ENCODE data around the gene IRF1. TPM values are rescaled to one million over a fixed set of nuclear protein-coding genes. Genes with fewer than 3 reads are reported as not detected.

IRF1 gene
- total and polyA plus RNA-seq, 2 of the 4 experiments (the other 2 are of a cell fraction), result 11.1 to 18.9 TPM

GRCh38 chr5:132501961-132502931, 11.7 kb upstream of the IRF1 start (continued):
- TF ChIP-seq MXI1 (IDR thresholded peaks at IDR 0.05; ENCODE audit: borderline replicate concordance, low read depth, low read length) (no peak), CHD1 (IDR thresholded peaks at IDR 0.05; ENCODE audit: low read depth, low read length) (no peak), BHLHE40 (IDR thresholded peaks at IDR 0.05; ENCODE audit: low read depth, low read length) (no peak)

GRCh38 chr5:132501629-132501956, 11.0 kb upstream of the IRF1 start:
- no peak overlapping the region for H4K5ac ChIP-seq (ENCODE audit: low read depth, low read length)
- peak overlapping the region; percentile 60 for H2BK20ac ChIP-seq (ENCODE audit: low read depth, low read length)
- H3K4me3 ChIP-seq (ENCODE audit: insufficient read depth, low read depth, low read length), result no peak overlapping the region
- ChIA-PET CTCF (interaction anchor here (1.0 to 5.2 kb wide), 3 partner anchors 37 to 114 kb away, joined by 7 to 30 read pairs (median 7); no protein-coding TSS in a partner anchor), POLR2A (ENCODE audit: unreplicated experiment) (interaction anchor here (1.2 kb wide), 1 partner anchor 11 kb away, joined by 3 read pairs; the partner anchor contains the start of gene IRF1)
- H4K8ac ChIP-seq (ENCODE audit: low read depth in 2 of 2, low read length in 2 of 2), result peak overlapping the region in 1 of 2 experiments; percentile 82; a peak in 2 of 4 replicates
- H3K36me3 ChIP-seq (ENCODE audit: control insufficient read depth, insufficient read depth, low read length), result no peaks in the 10 kb centered on the region
- no CpG with 5 or more reads among the region's 4 CpGs for WGBS, 2 experiments (ENCODE audit: extremely low coverage in 2 of 2, insufficient read length in 1 of 2)
- no peak overlapping the region for H3K27ac ChIP-seq (ENCODE audit: insufficient read depth, low read length)
- H3K56ac ChIP-seq (ENCODE audit: extremely low read depth, insufficient read depth, low read length), result no peak overlapping the region
- H3K4me1 ChIP-seq (ENCODE audit: control insufficient read depth, insufficient read depth, low read length), result peaks cover 35% of the 10 kb centered on the region
- H3K4ac ChIP-seq (ENCODE audit: low read depth, low read length), result peak overlapping the region; percentile 99
- H2AK5ac ChIP-seq (ENCODE audit: low read depth, low read length), result peak overlapping the region; percentile 95
- no peak for ATAC-seq (ENCODE audit: low read depth)
- no peaks in the 10 kb centered on the region for H3K9me3 ChIP-seq (ENCODE audit: control insufficient read depth, insufficient read depth, low read length)
- dilution Hi-C loops (cut with HindIII; ENCODE audit: low sequenced_read_pairs, unreplicated experiment) (no loop called here), intact Hi-C loops (cut with micrococcal nuclease) (loop anchor here (1.0 kb wide), 2 partner anchors 82 to 115 kb away; no protein-coding TSS in a partner anchor), in situ Hi-C loops (cut with MboI; ENCODE audit: low sequenced_read_pairs) (loop anchor here (5.0 kb wide), 1 partner anchor 114 kb away; no protein-coding TSS in a partner anchor)
- H2BK120ac ChIP-seq (ENCODE audit: low read depth, low read length), result peak overlapping the region; percentile 96
- H3K14ac ChIP-seq (replicated peaks; ENCODE audit: low read depth, low read length), result no peak overlapping the region
- H3K27me3 ChIP-seq (ENCODE audit: control insufficient read depth, insufficient read depth, low read length), result no peaks in the 10 kb centered on the region
- H2AFZ ChIP-seq (replicated peaks; ENCODE audit: low read length, poor library complexity), result peak overlapping the region; percentile 85
- DNase-seq, result no peak
- BruUV-seq (replicated peaks), result no TSS peak
- peaks cover 52% of the 10 kb centered on the region for H3K9me1 ChIP-seq (ENCODE audit: insufficient read depth, low read length)
- H2BK5ac ChIP-seq (ENCODE audit: low read depth, low read length, poor library complexity, severe bottlenecking), result peak overlapping the region; percentile 40
- peaks cover 0 to 22% of the 10 kb centered on the region in 2 experiments; a peak in 1 of 4 replicates for H3K79me1 ChIP-seq (ENCODE audit: low read depth in 1 of 2, low read length in 2 of 2)
- H4K20me1 ChIP-seq (ENCODE audit: insufficient read depth, low read length), result no peaks in the 10 kb centered on the region
- no peak overlapping the region for H3K9ac ChIP-seq (ENCODE audit: low read depth, low read length)
- H3K23ac ChIP-seq (ENCODE audit: low read depth, low read length), result no peak overlapping the region
- H3K18ac ChIP-seq (ENCODE audit: low read depth, low read length), result no peak overlapping the region
- H2AK9ac ChIP-seq (replicated peaks; ENCODE audit: low read depth, low read length, poor library complexity), result peak overlapping the region; percentile 8
- H2BK15ac ChIP-seq (ENCODE audit: low read depth, low read length), result peak overlapping the region; percentile 57; the same call in 1 of the 3 replicates
- no peak overlapping the region for H3K4me2 ChIP-seq (ENCODE audit: low read depth, low read length)
- peak overlapping the region; percentile 83 for H4K91ac ChIP-seq (ENCODE audit: insufficient read depth, low read depth, low read length)
- TF ChIP-seq CEBPB (IDR thresholded peaks at IDR 0.05; ENCODE audit: low read depth, low read length), result no peak
- TF ChIP-seq FOS (IDR thresholded peaks at IDR 0.05; ENCODE audit: low read depth, low read length), result no peak
- no peak for TF ChIP-seq MAZ (IDR thresholded peaks at IDR 0.05; ENCODE audit: borderline replicate concordance, low read depth, low read length)
- TF ChIP-seq RFX5 (IDR thresholded peaks at IDR 0.05; ENCODE audit: low read depth, low read length), result no peak
- no peak for TF ChIP-seq ELK1 (IDR thresholded peaks at IDR 0.05; ENCODE audit: borderline replicate concordance, low read depth, low read length)
- TF ChIP-seq, protein P1, sequence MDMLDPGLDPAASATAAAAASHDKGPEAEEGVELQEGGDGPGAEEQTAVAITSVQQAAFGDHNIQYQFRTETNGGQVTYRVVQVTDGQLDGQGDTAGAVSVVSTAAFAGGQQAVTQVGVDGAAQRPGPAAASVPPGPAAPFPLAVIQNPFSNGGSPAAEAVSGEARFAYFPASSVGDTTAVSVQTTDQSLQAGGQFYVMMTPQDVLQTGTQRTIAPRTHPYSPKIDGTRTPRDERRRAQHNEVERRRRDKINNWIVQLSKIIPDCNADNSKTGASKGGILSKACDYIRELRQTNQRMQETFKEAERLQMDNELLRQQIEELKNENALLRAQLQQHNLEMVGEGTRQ (IDR thresholded peaks at IDR 0.05; ENCODE audit: low read depth, low read length), result no peak
- no peak for TF ChIP-seq SMC3 (IDR thresholded peaks at IDR 0.05; ENCODE audit: low read depth, low read length)
- TF ChIP-seq NFE2L2 (IDR thresholded peaks at IDR 0.05; ENCODE audit: low read depth, low read length), result no peak
- no peak for TF ChIP-seq POLR2A (IDR thresholded peaks at IDR 0.05; ENCODE audit: low read depth, low read length)
- no peak for TF ChIP-seq MAFK (IDR thresholded peaks at IDR 0.05; ENCODE audit: low read depth, low read length)
- no peak for TF ChIP-seq CHD1 (IDR thresholded peaks at IDR 0.05; ENCODE audit: low read depth, low read length)
- TF ChIP-seq MXI1 (IDR thresholded peaks at IDR 0.05; ENCODE audit: borderline replicate concordance, low read depth, low read length), result no peak
- no peak for TF ChIP-seq RCOR1 (IDR thresholded peaks at IDR 0.05; ENCODE audit: insufficient replicate concordance, low read length)
